HG03064 (cell line): Measurements from ENCODE around the gene HS3ST6.
"Not testable (repeated sequence)": the region's sequence is repeated elsewhere in the genome, so short reads cannot be mapped to it uniquely, and the experiment has no call there.

Source experiments
- ATAC-seq: cut with Tn5 transposase; IDR thresholded peaks from one replicate; pipeline ENCODE4 v1.9.1; 2021; ENCODE audit warnings: low read depth; ENCODE audit not compliant: unreplicated experiment

HS3ST6 gene

DNA sequence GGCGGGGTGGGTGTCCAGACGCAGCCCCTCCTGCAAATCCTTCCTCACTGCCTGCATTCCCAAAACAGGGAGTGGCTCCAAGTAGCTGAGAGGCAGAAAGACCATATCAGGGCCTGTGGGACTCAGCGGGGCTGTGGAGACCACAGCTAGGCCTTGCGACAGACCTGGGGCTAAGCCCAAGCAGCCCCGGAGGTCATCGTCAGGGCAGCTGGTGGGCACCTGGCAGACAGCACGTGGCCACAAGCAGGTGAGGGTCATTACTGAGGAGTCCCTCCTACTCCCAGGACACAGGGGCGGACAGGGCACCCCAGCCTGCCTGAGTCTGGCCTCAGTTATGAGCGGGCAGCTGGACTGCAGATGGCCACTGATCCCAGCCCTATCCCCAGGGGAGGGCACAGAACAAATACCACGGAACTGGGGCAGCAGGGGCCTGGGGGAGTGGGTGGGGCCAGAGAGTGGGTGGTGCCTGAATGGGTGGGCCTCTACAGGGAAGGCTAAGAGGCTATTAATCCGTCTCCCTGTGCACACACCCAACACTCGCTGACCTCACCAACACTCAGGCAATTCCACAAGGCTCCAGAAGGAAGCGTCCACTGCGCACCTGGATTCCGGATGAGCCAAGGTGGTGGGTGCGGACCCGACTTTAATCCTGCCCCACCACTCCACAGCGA is 8.5 kb downstream of the HS3ST6 start:
- ATAC-seq = no peak

DNA sequence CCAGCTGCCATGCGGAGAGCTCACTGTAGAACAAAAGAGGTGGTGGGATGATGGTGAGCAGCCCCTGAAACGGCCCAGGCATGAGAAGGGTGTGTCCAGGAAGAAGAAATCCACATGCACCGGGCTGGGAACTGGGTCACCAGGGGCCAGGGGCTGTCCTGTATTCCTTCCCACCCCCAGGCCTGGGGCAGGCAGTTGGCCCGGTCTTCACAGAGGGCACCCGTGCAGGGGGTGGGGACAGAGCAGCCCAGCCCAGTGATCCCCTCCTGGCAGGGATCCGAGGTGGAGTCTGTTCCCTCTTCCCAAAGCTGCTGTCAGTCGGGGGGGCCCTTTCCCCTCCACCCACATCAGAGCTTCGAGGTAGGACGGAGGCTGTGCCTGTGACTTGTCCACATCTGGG is 9.2 kb downstream of the HS3ST6 start:
- no peak for ATAC-seq

DNA sequence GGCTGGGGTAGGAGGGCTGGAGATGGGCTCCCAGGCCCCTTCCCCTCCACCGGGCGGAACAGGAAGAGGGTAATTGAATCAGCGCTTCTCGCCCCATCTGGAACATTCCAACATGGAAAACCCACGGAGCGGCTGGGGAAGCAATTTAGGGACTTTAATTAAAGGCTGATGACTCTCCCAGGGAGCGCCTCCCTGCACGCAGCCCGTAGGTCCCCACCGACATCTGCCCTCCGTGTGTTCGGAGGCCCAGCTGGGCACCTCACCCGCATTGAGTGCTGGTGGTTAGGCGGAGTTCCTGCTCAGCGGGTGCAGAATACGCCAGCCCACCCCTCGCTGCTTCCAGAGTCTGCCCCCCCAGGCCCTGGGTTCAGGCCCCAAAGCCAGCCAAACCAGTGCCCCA is 10.0 kb downstream of the HS3ST6 start:
- no peak for ATAC-seq

DNA sequence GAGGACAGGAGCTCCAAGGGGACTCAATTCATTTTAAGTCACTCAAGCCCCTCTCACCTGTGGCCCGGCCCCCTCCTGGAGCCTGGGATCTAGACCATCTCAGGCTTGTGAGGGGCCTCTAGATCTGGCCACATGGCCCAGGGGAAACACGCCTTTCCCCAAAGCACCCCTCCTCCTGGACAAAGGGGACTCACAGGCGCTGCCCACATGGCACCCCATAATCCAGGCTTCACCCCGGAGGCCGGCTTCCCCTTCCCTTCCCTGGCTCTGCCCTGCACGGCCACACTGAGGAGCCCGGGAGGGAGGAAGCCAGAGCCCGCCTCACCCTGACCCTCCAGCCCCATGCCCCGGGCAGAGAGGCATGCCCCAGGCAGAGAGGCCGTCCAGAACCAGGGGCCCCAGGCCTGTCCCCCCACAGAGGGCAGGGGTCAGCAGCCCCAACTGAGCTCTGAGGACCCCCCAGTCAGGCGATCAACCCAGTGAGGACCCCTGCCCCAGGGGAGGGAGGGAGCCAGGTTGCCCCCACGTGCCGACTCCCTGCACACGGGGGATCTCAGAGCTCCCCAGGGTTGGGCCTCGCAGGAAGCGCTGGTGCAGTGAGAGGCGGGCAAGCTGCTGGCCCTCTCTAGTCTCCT is 10.9 kb downstream of the HS3ST6 start:
- ATAC-seq = no peak

DNA sequence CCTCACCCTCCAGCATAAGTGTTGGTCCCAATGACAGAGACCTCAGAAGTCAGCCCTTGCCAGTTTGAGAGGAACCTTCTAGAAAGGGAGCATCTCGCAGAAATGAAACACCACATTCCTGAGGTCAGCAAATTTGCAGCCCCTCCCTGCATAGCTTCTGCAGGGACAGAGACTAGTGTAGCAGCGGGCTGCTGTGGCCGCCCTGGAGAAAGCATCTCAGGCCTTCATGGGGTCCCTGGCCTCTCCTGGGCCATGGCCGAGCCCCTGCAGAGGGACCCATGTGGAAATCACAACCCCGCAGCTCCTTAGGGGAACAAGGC is 11.4 kb downstream of the HS3ST6 start:
- no peak for ATAC-seq

GRCh38 chr16:1906055-1906845 is 12.0 kb downstream of the HS3ST6 start:
- ATAC-seq = no peak

GRCh38 chr16:1903845-1904840 is 14.1 kb downstream of the HS3ST6 start:
- ATAC-seq = no peak

- ATAC-seq = no peak
These were observed 15.0 kb downstream of the HS3ST6 start for GRCh38 chr16:1903220-1903574.

DNA sequence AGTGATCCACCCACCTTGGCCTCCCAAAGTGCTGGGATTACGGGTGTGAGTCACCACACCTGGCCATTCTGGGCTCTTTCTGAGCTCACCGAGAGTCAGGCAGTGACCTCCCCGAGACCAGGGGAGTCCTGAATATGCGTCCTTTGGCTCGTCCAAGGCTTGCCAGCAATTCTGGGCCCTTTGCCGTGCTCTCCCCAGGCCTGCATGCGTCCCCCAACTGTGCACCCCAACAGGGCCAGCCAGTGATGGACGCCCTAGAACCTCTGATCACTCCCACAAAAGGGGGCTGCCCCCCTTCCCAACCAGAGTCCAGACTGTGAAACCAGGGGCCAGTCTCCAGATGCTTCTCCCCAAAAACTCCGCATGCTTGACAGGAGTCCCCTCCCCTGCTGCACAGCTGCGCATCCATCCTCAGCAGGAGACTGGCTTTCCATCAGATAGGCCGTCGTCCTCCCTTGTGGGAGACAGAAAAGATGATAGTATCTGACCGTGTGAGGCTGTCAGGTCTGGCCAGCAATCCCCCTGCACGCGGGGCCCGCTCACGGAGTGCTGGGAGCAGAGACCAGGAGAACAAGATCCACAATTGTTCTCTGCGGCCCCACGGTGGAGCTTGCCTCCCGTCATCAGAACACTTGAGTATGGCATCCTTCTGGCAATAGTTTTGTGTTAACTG is 15.5 kb downstream of the HS3ST6 start:
- ATAC-seq = no peak

DNA sequence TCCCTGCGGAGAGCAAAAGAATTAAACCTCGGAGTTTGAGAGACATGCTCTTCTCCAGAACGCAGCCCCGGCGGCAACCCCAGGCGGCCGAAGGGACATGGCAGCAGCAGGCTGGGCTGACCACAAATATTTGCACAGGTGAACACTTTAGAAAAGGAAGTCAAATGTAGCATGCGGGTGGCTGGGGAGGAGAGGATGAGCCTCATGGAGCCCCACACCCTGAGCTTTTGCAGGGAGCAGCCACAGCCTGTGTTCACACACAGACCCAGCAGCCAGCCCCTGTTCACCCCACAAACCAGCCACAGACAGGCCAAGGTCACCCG is 17.8 kb downstream of the HS3ST6 start:
- ATAC-seq = no peak

DNA sequence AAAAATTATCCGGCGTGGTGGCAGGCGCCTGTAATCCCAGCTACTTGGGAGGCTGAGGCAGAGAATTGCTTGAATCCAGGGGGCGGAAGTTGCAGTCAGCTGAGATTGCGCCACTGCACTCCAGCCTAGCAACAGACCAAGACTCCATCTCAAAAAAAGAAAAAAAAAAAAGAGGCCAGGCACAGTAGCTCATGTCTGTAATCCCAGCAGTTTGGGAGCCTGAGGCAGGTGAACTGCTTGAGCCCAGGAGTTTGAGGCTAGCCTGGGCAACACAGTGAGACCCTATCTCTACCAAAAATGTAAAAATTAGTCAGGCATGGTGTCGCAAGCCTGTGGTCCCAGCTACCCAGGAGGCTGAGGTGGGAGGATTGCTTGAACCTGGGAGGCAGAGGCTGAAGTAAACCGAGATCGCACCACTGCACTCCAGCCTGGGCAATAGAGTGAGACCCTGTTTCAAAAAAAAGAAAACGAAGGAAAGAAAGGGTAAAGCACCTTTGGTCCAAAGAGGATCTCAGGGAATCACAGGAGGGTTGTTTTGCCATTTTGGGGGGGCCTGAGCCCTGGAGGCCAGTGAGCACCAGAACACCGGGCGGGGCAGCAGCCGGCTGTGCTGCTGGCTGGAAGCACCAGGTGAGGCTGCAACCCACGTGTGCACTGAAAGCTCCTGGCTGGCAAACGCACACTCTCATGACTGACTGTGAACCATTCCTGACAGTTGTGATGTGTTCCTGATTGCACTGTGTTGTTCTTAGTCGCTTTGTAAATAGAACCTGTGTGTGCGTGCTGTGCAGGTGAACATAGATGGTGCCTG is 18.4 kb downstream of the HS3ST6 start:
- no peak for ATAC-seq

DNA sequence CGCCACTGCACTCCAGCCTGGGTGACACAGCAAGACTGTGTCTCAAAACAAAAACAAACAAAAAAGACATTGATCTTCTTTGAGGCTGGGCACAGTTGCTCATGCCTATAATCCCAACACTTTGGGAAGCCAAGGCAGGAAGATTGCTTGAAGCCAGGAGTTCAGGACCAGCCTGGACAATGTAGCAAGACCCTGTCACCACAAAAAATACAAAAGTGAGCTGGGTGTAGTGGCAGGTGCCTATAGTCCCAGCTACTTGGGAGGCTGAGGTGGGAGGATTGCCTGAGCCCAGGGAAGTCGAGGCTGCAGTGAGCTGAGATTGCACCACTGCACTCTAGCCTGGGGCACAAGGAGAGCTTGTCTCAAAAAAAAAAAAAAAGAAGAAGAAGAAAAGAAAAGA is 20.5 kb downstream of the HS3ST6 start:
- ATAC-seq = not testable (repeated sequence)

DNA sequence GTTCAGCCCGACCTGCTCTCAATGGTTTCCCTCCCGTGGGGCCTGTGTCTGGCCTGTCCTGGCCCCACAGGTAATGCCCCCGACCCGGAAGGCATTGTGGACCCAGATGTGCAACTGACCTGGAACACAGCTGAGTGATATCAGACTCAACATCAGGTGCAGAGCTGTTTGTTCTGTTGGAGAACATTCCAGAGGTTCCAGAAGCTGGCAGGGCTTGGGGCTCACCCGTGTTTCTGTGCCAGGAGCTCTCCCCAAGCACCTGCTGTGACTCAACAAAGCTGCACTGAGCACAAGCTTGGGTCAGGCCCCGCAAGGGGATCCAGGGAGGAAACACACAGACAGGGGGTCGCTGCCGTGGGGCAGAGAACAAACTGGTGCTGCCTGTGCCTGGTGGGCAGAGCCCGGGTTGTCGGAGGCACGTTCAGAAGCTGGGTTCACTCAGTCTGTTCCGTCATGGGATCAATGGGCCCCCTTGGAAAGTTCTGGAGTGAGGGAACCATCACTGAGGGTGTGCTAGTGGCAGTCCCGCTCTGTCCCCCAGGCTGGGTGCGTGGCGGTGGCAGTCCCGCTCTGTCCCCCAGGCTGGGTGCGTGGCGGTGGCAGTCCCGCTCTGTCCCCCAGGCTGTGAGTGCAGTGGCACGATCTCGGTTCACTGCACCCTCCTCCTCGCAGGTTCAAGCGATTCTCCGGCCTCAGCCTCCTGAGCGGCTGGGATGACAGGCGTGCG is 22.1 kb downstream of the HS3ST6 start:
- no peak for ATAC-seq

GRCh38 chr16:1895068-1895467 is 23.1 kb downstream of the HS3ST6 start:
- no peak for ATAC-seq

- no peak for ATAC-seq
These were observed 27.5 kb downstream of the HS3ST6 start for GRCh38 chr16:1890708-1891050.

- ATAC-seq = no peak
These were observed 28.0 kb downstream of the HS3ST6 start for GRCh38 chr16:1890024-1890707.

- ATAC-seq = no peak
These were observed 30.4 kb downstream of the HS3ST6 start for GRCh38 chr16:1887711-1888354.

- ATAC-seq = no peak
These were observed 33.3 kb downstream of the HS3ST6 start for GRCh38 chr16:1884889-1885288.
